Measurements from ENCODE around the gene RNASE13. TPM values are rescaled to one million over a fixed set of nuclear protein-coding genes. Genes with fewer than 3 reads are reported as not detected.

Gene RNASE13
- total RNA-seq, 1 donor from 2014 or later = not detected

- no peak for TF ChIP-seq CTCF (IDR thresholded peaks at IDR 0.05; ENCODE audit: unreplicated experiment)
- no peak overlapping the region for H3K27ac Mint-ChIP-seq (ENCODE audit: unreplicated experiment)
- no peak for DNase-seq (ENCODE audit: low spot score)
- no peaks in the 10 kb centered on the region for H3K9me3 Mint-ChIP-seq (ENCODE audit: unreplicated experiment)
- no peaks in the 10 kb centered on the region for H3K4me1 Mint-ChIP-seq (ENCODE audit: unreplicated experiment)
- no peak overlapping the region for H3K4me3 Mint-ChIP-seq (ENCODE audit: unreplicated experiment)
- peaks cover 6% of the 10 kb centered on the region for H3K27me3 Mint-ChIP-seq (ENCODE audit: unreplicated experiment)
- no peaks in the 10 kb centered on the region for H3K36me3 Mint-ChIP-seq (ENCODE audit: low read depth, unreplicated experiment)
Observed at GRCh38 chr14:21056520-21057163, 22.0 kb upstream of the RNASE13 start.

- DNase-seq (ENCODE audit: low spot score) = no peak
- H3K27me3 Mint-ChIP-seq (ENCODE audit: unreplicated experiment) = peaks cover 7% of the 10 kb centered on the region
Observed at GRCh38 chr14:21055432-21056117, 21.0 kb upstream of the RNASE13 start.

GRCh38 chr14:21054768-21055145 is 20.1 kb upstream of the RNASE13 start:
- H3K36me3 Mint-ChIP-seq (ENCODE audit: low read depth, unreplicated experiment) = no peaks in the 10 kb centered on the region
- H3K9me3 Mint-ChIP-seq (ENCODE audit: unreplicated experiment) = no peaks in the 10 kb centered on the region
- H3K4me3 Mint-ChIP-seq (ENCODE audit: unreplicated experiment) = no peak overlapping the region
- H3K4me1 Mint-ChIP-seq (ENCODE audit: unreplicated experiment) = no peaks in the 10 kb centered on the region
- no peak for TF ChIP-seq CTCF (IDR thresholded peaks at IDR 0.05; ENCODE audit: unreplicated experiment)
- DNase-seq (ENCODE audit: low spot score) = no peak
- H3K27me3 Mint-ChIP-seq (ENCODE audit: unreplicated experiment) = peaks cover 5% of the 10 kb centered on the region
- H3K27ac Mint-ChIP-seq (ENCODE audit: unreplicated experiment) = no peak overlapping the region

More at GRCh38 chr14:21055432-21056117, 21.0 kb upstream of the RNASE13 start:
- no peaks in the 10 kb centered on the region for H3K4me1 Mint-ChIP-seq (ENCODE audit: unreplicated experiment)
- no peak for TF ChIP-seq CTCF (IDR thresholded peaks at IDR 0.05; ENCODE audit: unreplicated experiment)
- H3K36me3 Mint-ChIP-seq (ENCODE audit: low read depth, unreplicated experiment) = no peaks in the 10 kb centered on the region
- no peaks in the 10 kb centered on the region for H3K9me3 Mint-ChIP-seq (ENCODE audit: unreplicated experiment)
- no peak overlapping the region for H3K27ac Mint-ChIP-seq (ENCODE audit: unreplicated experiment)
- H3K4me3 Mint-ChIP-seq (ENCODE audit: unreplicated experiment) = no peak overlapping the region

- DNase-seq (ENCODE audit: low spot score) = no peak
- Mint-ChIP-seq H3K27ac (ENCODE audit: unreplicated experiment) (no peak overlapping the region), H3K4me3 (ENCODE audit: unreplicated experiment) (no peak overlapping the region), H3K9me3 (ENCODE audit: unreplicated experiment) (no peaks in the 10 kb centered on the region), H3K36me3 (ENCODE audit: low read depth, unreplicated experiment) (no peaks in the 10 kb centered on the region), H3K4me1 (ENCODE audit: unreplicated experiment) (no peaks in the 10 kb centered on the region), H3K27me3 (ENCODE audit: unreplicated experiment) (peaks cover 3% of the 10 kb centered on the region)
- no peak for TF ChIP-seq CTCF (IDR thresholded peaks at IDR 0.05; ENCODE audit: unreplicated experiment)
Observed at GRCh38 chr14:21054123-21054767, 19.6 kb upstream of the RNASE13 start.

All from endothelial cell (in vitro differentiated cells).